ENCODE measurements around the gene BACE1. TPM values are rescaled to one million over a fixed set of nuclear protein-coding genes. Genes with fewer than 3 reads are reported as not detected.

Gene BACE1
- total and polyA plus RNA-seq, 2 of the 13 experiments (the other 11 are each of a cell fraction or from before 2014, with no cell fraction given), result 7.5 to 17.9 TPM

DNA sequence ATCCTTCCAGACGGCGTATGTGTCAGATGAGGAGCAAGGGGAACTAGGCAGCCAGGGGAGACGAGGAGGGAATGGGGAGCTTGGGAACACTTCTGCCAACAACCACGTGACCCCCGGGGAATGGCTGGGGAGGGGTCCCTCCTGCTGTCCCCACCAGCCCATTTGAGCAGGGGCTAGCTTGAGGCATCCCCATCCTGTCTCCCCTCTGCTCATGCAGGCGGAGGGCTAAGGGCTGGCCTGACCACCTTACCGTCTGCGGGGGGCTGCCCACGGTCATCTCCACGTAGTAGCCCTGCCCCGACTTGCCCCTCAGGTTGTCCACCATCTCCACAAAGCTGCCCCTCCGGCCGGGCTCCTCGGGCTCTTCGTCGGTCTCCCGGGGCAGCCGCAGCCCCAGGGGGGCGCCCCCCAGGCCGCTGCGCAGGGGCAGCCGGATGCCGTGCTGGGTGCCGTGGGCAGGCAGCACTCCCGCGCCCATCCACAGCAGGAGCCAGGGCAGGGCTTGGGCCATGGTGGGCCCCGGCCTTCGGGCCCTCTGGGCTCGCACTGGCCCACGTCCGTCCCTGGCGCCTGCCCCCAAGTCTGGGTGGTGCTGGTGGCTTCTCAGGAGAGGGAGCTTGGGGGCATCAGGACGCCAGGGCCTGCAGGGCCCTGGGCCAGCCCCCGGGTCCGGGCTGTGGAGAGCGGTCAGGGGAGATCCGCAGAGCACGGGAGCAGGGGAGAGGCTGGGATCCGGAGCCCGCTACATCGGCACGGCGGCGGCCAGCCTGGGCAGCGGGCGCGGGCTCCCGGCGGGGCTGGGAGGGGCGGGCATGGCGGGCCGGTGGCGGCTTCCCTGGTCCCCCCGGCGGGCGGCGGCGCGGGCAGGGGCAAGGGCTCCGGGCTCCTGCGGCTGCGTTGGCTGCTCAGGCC is 515 bp downstream of the BACE1 start (continued):
- TF ChIP-seq, protein P1, sequence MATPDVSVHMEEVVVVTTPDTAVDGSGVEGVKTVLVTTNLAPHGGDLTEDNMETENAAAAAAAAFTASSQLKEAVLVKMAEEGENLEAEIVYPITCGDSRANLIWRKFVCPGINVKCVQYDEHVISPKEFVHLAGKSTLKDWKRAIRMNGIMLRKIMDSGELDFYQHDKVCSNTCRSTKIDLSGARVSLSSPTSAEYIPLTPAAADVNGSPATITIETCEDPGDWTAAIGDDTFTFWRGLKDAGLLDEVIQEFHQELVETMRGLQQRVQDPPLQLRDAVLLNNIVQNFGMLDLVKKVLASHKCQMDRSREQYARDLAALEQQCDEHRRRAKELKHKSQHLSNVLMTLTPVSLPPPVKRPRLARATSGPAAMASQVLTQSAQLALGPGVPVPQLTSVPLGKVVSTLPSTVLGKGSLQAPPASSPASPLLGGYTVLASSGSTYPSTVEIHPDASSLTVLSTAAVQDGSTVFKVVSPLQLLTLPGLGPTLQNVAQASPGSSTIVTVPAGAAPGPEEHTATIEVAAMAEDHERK (CRISPR knock-in tag; IDR thresholded peaks at IDR 0.05; ENCODE audit: low read depth), result no peak
- TF ChIP-seq REPIN1 (CRISPR knock-in tag; IDR thresholded peaks at IDR 0.05; ENCODE audit: borderline replicate concordance, low read depth) (peak; percentile 4; the same call in 1 of the 2 replicates), DR1 (CRISPR knock-in tag; IDR thresholded peaks at IDR 0.05) (no peak), ZKSCAN8 (CRISPR knock-in tag; IDR thresholded peaks at IDR 0.05; ENCODE audit: borderline replicate concordance) (no peak), MYC (CRISPR knock-in tag; IDR thresholded peaks at IDR 0.05; ENCODE audit: borderline replicate concordance) (no peak), ZMAT3 (CRISPR knock-in tag; conservative IDR thresholded peaks at IDR 0.05) (no peak), ZNF335 (CRISPR knock-in tag; IDR thresholded peaks at IDR 0.05) (no peak), GABPA (IDR thresholded peaks at IDR 0.05; ENCODE audit: low read depth, low read length) (no peak), GABPA (CRISPR knock-in tag; IDR thresholded peaks at IDR 0.05; ENCODE audit: low read depth) (no peak), HNRNPK (IDR thresholded peaks at IDR 0.05; ENCODE audit: low read depth, low read length, poor library complexity, severe bottlenecking) (no peak), ZNF83 (CRISPR knock-in tag; IDR thresholded peaks at IDR 0.05; ENCODE audit: borderline replicate concordance) (no peak), CEBPG (CRISPR knock-in tag; IDR thresholded peaks at IDR 0.05) (no peak)
- TF ChIP-seq, protein P2, sequence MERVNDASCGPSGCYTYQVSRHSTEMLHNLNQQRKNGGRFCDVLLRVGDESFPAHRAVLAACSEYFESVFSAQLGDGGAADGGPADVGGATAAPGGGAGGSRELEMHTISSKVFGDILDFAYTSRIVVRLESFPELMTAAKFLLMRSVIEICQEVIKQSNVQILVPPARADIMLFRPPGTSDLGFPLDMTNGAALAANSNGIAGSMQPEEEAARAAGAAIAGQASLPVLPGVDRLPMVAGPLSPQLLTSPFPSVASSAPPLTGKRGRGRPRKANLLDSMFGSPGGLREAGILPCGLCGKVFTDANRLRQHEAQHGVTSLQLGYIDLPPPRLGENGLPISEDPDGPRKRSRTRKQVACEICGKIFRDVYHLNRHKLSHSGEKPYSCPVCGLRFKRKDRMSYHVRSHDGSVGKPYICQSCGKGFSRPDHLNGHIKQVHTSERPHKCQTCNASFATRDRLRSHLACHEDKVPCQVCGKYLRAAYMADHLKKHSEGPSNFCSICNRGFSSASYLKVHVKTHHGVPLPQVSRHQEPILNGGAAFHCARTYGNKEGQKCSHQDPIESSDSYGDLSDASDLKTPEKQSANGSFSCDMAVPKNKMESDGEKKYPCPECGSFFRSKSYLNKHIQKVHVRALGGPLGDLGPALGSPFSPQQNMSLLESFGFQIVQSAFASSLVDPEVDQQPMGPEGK (CRISPR knock-in tag; IDR thresholded peaks at IDR 0.05), result peak; percentile 24; the same call in 1 of the 2 replicates
- TF ChIP-seq, protein P3, sequence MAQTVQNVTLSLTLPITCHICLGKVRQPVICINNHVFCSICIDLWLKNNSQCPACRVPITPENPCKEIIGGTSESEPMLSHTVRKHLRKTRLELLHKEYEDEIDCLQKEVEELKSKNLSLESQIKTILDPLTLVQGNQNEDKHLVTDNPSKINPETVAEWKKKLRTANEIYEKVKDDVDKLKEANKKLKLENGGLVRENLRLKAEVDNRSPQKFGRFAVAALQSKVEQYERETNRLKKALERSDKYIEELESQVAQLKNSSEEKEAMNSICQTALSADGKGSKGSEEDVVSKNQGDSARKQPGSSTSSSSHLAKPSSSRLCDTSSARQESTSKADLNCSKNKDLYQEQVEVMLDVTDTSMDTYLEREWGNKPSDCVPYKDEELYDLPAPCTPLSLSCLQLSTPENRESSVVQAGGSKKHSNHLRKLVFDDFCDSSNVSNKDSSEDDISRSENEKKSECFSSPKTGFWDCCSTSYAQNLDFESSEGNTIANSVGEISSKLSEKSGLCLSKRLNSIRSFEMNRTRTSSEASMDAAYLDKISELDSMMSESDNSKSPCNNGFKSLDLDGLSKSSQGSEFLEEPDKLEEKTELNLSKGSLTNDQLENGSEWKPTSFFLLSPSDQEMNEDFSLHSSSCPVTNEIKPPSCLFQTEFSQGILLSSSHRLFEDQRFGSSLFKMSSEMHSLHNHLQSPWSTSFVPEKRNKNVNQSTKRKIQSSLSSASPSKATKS (CRISPR knock-in tag; IDR thresholded peaks at IDR 0.05), result no peak
- TF ChIP-seq, protein P4, sequence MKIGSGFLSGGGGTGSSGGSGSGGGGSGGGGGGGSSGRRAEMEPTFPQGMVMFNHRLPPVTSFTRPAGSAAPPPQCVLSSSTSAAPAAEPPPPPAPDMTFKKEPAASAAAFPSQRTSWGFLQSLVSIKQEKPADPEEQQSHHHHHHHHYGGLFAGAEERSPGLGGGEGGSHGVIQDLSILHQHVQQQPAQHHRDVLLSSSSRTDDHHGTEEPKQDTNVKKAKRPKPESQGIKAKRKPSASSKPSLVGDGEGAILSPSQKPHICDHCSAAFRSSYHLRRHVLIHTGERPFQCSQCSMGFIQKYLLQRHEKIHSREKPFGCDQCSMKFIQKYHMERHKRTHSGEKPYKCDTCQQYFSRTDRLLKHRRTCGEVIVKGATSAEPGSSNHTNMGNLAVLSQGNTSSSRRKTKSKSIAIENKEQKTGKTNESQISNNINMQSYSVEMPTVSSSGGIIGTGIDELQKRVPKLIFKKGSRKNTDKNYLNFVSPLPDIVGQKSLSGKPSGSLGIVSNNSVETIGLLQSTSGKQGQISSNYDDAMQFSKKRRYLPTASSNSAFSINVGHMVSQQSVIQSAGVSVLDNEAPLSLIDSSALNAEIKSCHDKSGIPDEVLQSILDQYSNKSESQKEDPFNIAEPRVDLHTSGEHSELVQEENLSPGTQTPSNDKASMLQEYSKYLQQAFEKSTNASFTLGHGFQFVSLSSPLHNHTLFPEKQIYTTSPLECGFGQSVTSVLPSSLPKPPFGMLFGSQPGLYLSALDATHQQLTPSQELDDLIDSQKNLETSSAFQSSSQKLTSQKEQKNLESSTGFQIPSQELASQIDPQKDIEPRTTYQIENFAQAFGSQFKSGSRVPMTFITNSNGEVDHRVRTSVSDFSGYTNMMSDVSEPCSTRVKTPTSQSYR (CRISPR knock-in tag; IDR thresholded peaks at IDR 0.05; ENCODE audit: borderline replicate concordance), result no peak
- TF ChIP-seq, protein P5, sequence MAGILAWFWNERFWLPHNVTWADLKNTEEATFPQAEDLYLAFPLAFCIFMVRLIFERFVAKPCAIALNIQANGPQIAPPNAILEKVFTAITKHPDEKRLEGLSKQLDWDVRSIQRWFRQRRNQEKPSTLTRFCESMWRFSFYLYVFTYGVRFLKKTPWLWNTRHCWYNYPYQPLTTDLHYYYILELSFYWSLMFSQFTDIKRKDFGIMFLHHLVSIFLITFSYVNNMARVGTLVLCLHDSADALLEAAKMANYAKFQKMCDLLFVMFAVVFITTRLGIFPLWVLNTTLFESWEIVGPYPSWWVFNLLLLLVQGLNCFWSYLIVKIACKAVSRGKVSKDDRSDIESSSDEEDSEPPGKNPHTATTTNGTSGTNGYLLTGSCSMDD (CRISPR knock-in tag; IDR thresholded peaks at IDR 0.05), result no peak
- TF ChIP-seq, protein P6, sequence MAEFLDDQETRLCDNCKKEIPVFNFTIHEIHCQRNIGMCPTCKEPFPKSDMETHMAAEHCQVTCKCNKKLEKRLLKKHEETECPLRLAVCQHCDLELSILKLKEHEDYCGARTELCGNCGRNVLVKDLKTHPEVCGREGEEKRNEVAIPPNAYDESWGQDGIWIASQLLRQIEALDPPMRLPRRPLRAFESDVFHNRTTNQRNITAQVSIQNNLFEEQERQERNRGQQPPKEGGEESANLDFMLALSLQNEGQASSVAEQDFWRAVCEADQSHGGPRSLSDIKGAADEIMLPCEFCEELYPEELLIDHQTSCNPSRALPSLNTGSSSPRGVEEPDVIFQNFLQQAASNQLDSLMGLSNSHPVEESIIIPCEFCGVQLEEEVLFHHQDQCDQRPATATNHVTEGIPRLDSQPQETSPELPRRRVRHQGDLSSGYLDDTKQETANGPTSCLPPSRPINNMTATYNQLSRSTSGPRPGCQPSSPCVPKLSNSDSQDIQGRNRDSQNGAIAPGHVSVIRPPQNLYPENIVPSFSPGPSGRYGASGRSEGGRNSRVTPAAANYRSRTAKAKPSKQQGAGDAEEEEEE (CRISPR knock-in tag; IDR thresholded peaks at IDR 0.05; ENCODE audit: borderline replicate concordance), result no peak
